Measurements from ENCODE around the gene TGOLN2. TPM values are rescaled to one million over a fixed set of nuclear protein-coding genes. Genes with fewer than 3 reads are reported as not detected.

The TGOLN2 gene
- total and polyA plus RNA-seq, 2 of the 13 experiments (the other 11 are each of a cell fraction or from before 2014, with no cell fraction given): 99.6 to 155 TPM

GRCh38 chr2:85327822-85328617, at the start of gene TGOLN2 (continued):
- TF ChIP-seq STAT6 (CRISPR knock-in tag; IDR thresholded peaks at IDR 0.05; ENCODE audit: borderline replicate concordance): peak; percentile 99
- TF ChIP-seq GPN1 (CRISPR knock-in tag; IDR thresholded peaks at IDR 0.05; ENCODE audit: borderline replicate concordance): no peak
- TF ChIP-seq HINFP (CRISPR knock-in tag; IDR thresholded peaks at IDR 0.05; ENCODE audit: low read depth): peak; percentile 85; the same call in 1 of the 2 replicates
- TF ChIP-seq FLYWCH1 (CRISPR knock-in tag; IDR thresholded peaks at IDR 0.05): no peak
- TF ChIP-seq TERF1 (CRISPR knock-in tag; IDR thresholded peaks at IDR 0.05): no peak
- no peak for TF ChIP-seq TAF15 (IDR thresholded peaks at IDR 0.05; ENCODE audit: low read depth, low read length, poor library complexity, severe bottlenecking)
- no peak for TF ChIP-seq ZNF841 (CRISPR knock-in tag; IDR thresholded peaks at IDR 0.05; ENCODE audit: borderline replicate concordance)
- TF ChIP-seq, protein P1, sequence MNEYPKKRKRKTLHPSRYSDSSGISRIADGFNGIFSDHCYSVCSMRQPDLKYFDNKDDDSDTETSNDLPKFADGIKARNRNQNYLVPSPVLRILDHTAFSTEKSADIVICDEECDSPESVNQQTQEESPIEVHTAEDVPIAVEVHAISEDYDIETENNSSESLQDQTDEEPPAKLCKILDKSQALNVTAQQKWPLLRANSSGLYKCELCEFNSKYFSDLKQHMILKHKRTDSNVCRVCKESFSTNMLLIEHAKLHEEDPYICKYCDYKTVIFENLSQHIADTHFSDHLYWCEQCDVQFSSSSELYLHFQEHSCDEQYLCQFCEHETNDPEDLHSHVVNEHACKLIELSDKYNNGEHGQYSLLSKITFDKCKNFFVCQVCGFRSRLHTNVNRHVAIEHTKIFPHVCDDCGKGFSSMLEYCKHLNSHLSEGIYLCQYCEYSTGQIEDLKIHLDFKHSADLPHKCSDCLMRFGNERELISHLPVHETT (CRISPR knock-in tag; conservative IDR thresholded peaks at IDR 0.05): peak; percentile 76
- TF ChIP-seq ZNF766 (CRISPR knock-in tag; IDR thresholded peaks at IDR 0.05; ENCODE audit: borderline replicate concordance): peak; percentile 96
- peak; percentile 83; the same call in 1 of the 2 replicates for TF ChIP-seq ZKSCAN5 (CRISPR knock-in tag; IDR thresholded peaks at IDR 0.05)
- TF ChIP-seq, protein P2, sequence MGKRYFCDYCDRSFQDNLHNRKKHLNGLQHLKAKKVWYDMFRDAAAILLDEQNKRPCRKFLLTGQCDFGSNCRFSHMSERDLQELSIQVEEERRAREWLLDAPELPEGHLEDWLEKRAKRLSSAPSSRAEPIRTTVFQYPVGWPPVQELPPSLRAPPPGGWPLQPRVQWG (CRISPR knock-in tag; IDR thresholded peaks at IDR 0.05; ENCODE audit: borderline replicate concordance, low read depth): no peak
- TF ChIP-seq ZNF33B (CRISPR knock-in tag; IDR thresholded peaks at IDR 0.05): peak; percentile 87; the same call in 1 of the 2 replicates
- no peak; the same call in 1 of the 2 replicates for TF ChIP-seq ZNF780A (CRISPR knock-in tag; IDR thresholded peaks at IDR 0.05)
- peak; percentile 60; the same call in 1 of the 2 replicates for TF ChIP-seq PHF21A (CRISPR knock-in tag; IDR thresholded peaks at IDR 0.05)
- TF ChIP-seq, protein P3, sequence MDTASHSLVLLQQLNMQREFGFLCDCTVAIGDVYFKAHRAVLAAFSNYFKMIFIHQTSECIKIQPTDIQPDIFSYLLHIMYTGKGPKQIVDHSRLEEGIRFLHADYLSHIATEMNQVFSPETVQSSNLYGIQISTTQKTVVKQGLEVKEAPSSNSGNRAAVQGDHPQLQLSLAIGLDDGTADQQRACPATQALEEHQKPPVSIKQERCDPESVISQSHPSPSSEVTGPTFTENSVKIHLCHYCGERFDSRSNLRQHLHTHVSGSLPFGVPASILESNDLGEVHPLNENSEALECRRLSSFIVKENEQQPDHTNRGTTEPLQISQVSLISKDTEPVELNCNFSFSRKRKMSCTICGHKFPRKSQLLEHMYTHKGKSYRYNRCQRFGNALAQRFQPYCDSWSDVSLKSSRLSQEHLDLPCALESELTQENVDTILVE (CRISPR knock-in tag; IDR thresholded peaks at IDR 0.05): peak; percentile 94
- TF ChIP-seq CENPX (CRISPR knock-in tag; IDR thresholded peaks at IDR 0.05): no peak
- TF ChIP-seq REPIN1 (CRISPR knock-in tag; IDR thresholded peaks at IDR 0.05; ENCODE audit: borderline replicate concordance, low read depth): peak; percentile 98
- TF ChIP-seq TP53 (CRISPR knock-in tag; conservative IDR thresholded peaks at IDR 0.05): peak; percentile 92

Data from HepG2 (cell line).